ENCODE results near the gene DIRAS1.

The DIRAS1 gene

GRCh38 chr19:2768365-2769132, 47.4 kb upstream of the DIRAS1 start:
- TF ChIP-seq CTCF (IDR thresholded peaks at IDR 0.05; ENCODE audit: insufficient read depth, low read length) (no peak), POLR2AphosphoS5 (IDR thresholded peaks at IDR 0.05; ENCODE audit: low read depth) (no peak), SPI1 (IDR thresholded peaks at IDR 0.05; ENCODE audit: borderline replicate concordance, low read depth) (no peak), REST (IDR thresholded peaks at IDR 0.05; ENCODE audit: insufficient replicate concordance, low read depth) (no peak), GABPA (IDR thresholded peaks at IDR 0.05; ENCODE audit: low read depth) (no peak)
- Histone ChIP-seq H3K27ac (replicated peaks) (no peak overlapping the region), H3K27me3 (ENCODE audit: insufficient read depth, poor library complexity, severe bottlenecking) (no peaks in the 10 kb centered on the region), H3K4me3 (replicated peaks; ENCODE audit: insufficient read depth, low read length) (no peak overlapping the region)
- no peak for DNase-seq (ENCODE audit: low read depth in 1 of 2, low spot score in 1 of 2)

- no peak overlapping the region for H3K27ac ChIP-seq (replicated peaks)
- no peak for DNase-seq (ENCODE audit: low read depth in 1 of 2, low spot score in 1 of 2)
- TF ChIP-seq REST (IDR thresholded peaks at IDR 0.05; ENCODE audit: insufficient replicate concordance, low read depth) (no peak), SPI1 (IDR thresholded peaks at IDR 0.05; ENCODE audit: borderline replicate concordance, low read depth) (no peak), POLR2AphosphoS5 (IDR thresholded peaks at IDR 0.05; ENCODE audit: low read depth) (no peak), GABPA (IDR thresholded peaks at IDR 0.05; ENCODE audit: low read depth) (no peak), CTCF (IDR thresholded peaks at IDR 0.05; ENCODE audit: insufficient read depth, low read length) (no peak)
- H3K4me3 ChIP-seq (replicated peaks; ENCODE audit: insufficient read depth, low read length), result no peak overlapping the region
- no peaks in the 10 kb centered on the region for H3K27me3 ChIP-seq (ENCODE audit: insufficient read depth, poor library complexity, severe bottlenecking)
These were observed 46.5 kb upstream of the DIRAS1 start for GRCh38 chr19:2767688-2768087.

- no peak for TF ChIP-seq POLR2AphosphoS5 (IDR thresholded peaks at IDR 0.05; ENCODE audit: low read depth)
- Histone ChIP-seq H3K27ac (replicated peaks) (no peak overlapping the region), H3K4me3 (replicated peaks; ENCODE audit: insufficient read depth, low read length) (no peak overlapping the region), H3K27me3 (ENCODE audit: insufficient read depth, poor library complexity, severe bottlenecking) (no peaks in the 10 kb centered on the region)
- no peak for DNase-seq (ENCODE audit: low read depth in 1 of 2, low spot score in 1 of 2)
These were observed 45.6 kb upstream of the DIRAS1 start for GRCh38 chr19:2766594-2767372.

GRCh38 chr19:2765376-2765775, 44.2 kb upstream of the DIRAS1 start:
- DNase-seq (ENCODE audit: low read depth in 1 of 2, low spot score in 1 of 2), result no peak
- TF ChIP-seq POLR2AphosphoS5 (IDR thresholded peaks at IDR 0.05; ENCODE audit: low read depth) (no peak; the same call in 1 of the 2 replicates), CTCF (IDR thresholded peaks at IDR 0.05; ENCODE audit: insufficient read depth, low read length) (no peak), REST (IDR thresholded peaks at IDR 0.05; ENCODE audit: insufficient replicate concordance, low read depth) (no peak), SPI1 (IDR thresholded peaks at IDR 0.05; ENCODE audit: borderline replicate concordance, low read depth) (no peak), GABPA (IDR thresholded peaks at IDR 0.05; ENCODE audit: low read depth) (no peak)
- H3K27me3 ChIP-seq (ENCODE audit: insufficient read depth, poor library complexity, severe bottlenecking), result no peaks in the 10 kb centered on the region
- no peak overlapping the region for H3K4me3 ChIP-seq (replicated peaks; ENCODE audit: insufficient read depth, low read length)
- H3K27ac ChIP-seq (replicated peaks), result no peak overlapping the region

All from HL-60 (cell line).